ENCODE measurements around the gene TBX6.
A peak's percentile ranks its signal among the peaks of the same experiment; 100 is the strongest.
"Not testable (repeated sequence)": the region's sequence is repeated elsewhere in the genome, so short reads cannot be mapped to it uniquely, and the experiment has no call there.

Gene TBX6

DNA sequence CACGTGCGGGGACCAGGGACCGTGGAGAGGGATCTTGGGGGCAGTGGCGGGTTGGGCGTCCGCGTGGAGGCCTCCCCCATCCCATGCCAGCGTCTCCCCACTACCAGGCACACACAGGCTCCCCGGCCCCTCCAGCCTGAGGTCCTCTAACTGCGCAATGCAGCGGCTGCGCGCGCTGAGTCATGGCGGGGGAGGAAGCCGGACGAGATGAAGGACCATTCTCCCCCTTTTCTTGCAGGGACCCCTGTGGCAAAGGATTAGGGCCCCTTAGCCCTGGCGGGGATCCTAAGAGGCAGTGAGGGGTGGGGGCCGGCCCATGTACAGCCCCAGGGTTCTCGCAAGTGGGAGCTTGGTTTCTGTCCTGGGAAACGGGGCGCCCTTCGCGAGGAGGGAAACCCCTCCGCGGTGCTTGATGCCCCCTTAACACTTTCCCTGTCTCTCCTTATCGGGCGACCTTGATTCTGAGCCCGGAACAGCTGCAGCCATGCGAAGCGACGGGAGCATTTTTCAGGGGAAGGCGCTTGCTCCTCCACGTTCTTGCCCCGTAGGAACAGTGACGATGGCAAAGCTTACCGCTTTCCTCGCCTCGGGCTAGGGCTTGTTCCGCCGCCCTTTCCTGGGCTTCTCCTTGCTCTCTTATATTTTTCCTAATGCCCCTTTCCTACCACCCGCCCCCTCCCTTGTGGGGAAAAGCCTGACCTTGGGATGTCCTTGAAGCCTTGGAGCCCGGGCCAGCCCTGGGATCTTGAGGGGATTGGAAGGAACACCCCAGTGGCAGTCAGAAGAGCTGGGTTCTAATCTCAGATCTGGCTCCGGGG lies 25.6 kb downstream of the TBX6 start:
- no peak for DNase-seq

DNA sequence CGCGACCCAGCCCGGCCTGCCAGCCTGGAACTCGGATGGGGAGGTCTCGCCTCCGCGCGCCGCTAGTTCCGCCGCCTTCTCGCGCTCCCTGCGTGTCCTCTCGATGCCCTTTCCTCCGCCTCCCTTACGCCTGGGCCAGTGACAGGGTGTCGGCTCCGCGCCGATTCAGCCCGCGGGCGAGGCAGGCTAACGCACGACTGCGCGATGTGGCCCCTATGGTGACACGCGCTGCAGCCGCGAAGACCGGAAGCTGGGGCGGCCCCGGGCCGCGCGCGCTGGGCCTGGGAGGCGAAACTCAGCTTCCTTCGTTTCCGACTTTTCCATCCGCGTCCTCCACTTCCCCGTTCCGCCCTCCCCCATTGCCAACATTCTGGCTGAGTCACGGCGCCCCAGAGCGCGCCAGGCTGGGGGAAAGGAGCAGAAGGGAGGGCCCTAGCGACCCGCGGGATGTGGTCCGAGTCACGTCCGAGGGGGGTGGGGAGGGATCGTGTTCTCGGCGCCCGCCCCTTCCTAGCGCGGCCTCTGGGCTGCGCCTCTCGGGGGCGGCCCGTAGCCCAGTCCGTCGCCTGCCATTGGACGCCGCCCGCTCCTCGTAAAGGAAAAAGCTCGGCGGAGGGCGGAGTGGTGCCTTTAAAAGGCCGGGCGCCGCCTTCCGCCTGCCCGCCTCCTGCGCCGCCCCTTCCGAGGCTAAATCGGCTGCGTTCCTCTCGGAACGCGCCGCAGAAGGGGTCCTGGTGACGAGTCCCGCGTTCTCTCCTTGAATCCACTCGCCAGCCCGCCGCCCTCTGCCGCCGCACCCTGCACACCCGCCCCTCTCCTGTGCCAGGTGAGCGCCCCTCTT lies 26.4 kb downstream of the TBX6 start, which contains the start of gene ALDOA:
Gene ALDOA, plus strand, starts transcription at position 659 of the 841 bp plus-strand sequence. CDS start 1,138 bp downstream, outside the sequence.
- DNase-seq = peak; percentile 31 to 84

- peak in 1 of 2 experiments; percentile 49 for DNase-seq
These were observed 27.0 kb downstream of the TBX6 start for GRCh38 chr16:30064729-30065101.

- peak; percentile 56 to 65 for DNase-seq
These were observed 27.6 kb downstream of the TBX6 start for GRCh38 chr16:30063893-30064728.

DNA sequence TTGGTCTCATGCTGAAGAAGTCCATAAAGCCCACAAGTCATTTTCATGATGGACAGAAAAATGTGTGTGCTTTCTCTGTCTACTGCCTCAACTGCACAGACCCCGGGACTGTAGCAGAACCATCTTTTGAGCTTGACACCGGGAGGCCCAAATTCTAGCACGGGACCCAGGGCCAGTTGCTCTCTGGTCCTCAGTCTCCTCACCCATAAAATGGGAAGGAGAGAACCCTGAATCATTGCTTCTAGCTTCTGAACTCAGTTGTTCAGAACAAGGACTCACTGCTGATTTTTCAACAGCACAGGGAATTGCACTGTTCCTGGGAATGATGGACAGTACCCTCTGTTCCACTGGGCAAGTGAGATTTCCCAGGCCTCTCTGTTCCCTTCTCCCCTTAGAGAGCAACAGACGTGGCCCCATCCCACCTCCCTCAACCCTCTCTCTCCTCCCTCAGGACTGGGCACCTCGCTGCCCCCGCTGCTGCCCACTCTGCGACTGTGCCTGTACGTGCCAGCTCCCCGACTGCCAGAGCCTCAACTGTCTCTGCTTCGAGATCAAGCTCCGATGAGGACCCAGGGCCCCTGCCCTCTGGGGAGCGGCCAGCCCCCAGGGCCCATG lies 28.3 kb downstream of the TBX6 start:
- DNase-seq = no peak

GRCh38 chr16:30060836-30061554 lies 30.7 kb downstream of the TBX6 start:
- DNase-seq = no peak

DNA sequence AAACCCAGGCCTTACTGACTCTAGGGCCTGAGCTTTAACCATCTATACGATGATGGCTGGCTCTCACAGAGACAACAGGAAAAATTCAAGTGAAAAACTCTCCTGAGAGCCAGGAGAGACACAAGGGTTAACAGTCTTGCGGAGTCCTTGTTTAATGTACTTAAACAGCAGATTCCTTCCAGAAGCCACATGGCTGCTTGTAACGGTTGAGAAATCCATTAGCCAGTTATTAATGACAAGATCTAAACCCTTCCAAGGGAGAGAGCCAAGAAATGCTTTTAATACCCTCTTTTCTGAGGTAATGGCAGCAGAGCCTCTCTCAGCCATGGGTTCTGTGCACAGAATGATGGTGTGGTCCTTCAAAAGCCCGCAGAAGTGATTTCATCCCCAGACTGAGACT lies 31.4 kb downstream of the TBX6 start:
- no peak for DNase-seq

GRCh38 chr16:30054959-30055553 lies 36.7 kb downstream of the TBX6 start:
- no peak for DNase-seq

DNA sequence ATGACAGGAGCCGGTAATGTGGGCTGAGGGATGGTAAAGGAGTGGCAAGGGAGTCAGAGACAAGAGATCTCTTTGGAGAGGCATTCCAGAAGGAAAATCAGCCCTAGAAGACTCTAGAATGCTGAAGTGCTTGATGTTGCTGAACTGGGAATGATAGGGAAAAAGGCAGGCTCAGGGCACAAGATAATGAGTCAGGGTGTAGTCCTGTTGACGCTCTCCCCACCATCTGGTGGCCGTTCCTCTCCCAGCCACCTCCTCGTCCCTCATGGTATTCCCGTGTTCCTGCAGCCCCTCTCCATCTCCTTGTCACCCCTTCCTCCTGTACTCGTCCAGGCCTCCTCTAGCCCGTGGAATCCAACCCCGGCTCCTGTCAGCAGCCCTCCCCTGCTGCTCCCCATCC lies 37.3 kb downstream of the TBX6 start:
- no peak for DNase-seq

DNA sequence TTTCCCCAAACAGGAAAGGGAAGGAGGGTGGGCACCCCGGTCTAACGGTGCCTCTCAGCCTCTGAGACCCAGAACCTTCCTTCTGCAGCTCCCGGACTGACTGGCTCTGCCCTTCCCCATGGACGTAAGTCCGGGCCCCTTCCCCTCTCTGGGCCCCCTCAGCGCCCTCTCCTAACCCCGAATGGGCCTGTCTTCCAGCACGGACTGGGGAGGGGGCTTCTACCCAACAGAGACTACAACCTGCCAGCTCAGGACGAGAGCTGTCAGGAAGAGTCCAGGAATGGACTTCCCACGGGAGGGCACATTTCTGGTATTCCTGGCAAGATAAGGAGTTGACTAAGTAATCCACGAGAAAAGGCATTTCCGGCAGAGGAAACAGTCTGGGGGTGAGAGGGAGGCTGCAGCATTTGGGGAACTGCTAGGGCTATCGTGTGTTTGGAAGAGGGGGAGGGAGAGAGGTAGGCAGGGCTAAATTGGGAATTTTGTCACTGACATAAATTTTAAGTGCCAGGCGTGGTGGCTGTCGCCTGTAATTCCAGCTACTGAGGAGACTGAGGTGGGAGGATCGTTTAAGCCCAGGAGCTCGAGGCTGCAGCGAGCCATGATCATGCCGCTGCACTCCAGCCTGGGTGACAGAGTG lies 38.2 kb downstream of the TBX6 start:
- DNase-seq = no peak

DNA sequence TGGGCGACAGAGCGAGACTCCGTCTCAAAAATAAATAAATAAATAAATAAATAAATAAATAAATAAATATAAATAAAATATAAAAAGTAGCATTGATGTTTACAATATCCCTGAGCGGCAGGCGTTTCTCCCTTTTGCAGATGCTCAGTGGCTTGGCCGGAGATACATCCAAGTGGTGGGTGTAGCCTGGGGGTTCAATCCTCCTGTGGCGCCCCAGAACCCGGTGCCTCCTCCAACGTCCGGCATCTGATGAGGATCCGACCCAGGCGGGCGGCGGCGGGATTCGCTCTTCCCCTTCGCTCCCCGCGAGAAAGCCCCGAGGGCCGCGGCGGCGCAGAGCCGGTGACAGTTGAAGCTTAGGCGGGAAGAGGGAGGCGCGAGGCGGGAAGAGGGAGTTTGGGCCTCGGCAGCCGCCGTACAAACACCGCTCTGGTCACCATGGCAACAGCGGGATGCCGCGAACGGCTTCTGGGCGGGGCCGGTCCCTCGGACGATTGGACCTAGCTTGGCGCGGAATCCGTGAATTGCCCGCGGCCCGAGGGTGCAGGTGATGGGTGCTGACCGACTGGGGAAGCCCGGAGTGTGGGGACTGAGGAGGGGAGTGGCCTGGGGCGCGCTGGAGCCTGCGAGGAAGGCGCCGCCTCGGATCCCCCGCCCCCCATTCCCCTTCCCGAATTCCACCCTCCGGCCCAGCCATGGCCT lies 38.9 kb downstream of the TBX6 start:
- DNase-seq = peak in 1 of 2 experiments; percentile 29

GRCh38 chr16:30051518-30051917 lies 40.2 kb downstream of the TBX6 start:
- DNase-seq = no peak

DNA sequence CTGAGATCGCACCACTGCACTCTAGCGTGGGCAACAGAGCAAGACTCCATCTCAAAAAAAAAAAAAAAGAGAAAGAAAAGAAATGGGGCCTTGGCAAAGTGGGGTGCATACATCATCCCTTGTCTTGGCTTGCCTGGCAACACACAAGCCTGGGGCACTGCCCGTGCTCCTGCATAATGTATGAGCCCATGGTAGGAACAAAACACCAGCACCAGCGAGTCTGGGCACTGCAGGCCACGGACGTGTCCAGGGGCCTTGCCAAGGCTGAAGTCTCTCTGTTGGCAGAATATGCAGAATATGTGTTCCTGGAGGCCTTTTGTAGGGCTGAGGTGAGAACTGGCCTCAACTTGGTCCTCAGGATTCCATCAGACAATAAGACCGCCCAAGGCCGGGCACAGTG lies 41.9 kb downstream of the TBX6 start:
- no peak for DNase-seq

DNA sequence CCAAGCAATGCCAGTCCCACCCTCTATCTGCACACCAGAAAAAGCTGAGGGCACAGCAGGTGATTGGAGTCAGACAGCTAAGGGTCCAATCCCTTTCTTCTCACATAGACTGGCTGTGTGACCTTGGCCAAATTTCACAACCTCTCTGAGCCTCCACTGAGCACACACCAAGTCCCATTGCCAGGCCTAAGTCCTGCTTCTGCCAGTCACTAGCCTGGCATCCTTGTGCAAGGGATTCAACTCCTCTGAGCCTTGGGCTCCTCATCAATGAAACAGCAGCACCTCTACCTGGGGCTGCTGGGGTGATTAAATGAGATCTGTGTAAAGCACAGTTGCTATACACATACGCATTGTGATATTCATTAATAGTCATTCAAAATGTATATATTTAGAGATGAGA lies 45.1 kb downstream of the TBX6 start:
- no peak for DNase-seq

- DNase-seq = no peak
These were observed 45.5 kb downstream of the TBX6 start for GRCh38 chr16:30046178-30046577.

DNA sequence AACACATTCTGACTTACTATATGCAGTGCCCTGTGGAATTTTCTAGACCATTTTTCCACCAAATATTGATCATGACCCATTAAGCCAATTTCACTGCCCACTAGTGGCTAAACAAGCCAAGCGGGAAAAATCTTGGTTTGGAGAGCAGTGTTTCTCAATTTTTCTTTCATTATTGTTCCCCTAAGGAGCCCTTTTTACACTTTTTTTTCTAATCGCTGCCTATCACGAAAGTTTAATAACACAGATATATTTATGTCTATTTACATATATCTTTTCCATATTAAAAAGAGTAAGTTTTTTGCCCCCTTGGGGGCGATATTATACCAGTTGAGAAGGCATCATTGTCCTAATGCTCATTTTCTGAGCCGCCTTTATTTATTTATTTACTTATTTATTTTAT lies 49.9 kb downstream of the TBX6 start:
- DNase-seq = no peak

DNA sequence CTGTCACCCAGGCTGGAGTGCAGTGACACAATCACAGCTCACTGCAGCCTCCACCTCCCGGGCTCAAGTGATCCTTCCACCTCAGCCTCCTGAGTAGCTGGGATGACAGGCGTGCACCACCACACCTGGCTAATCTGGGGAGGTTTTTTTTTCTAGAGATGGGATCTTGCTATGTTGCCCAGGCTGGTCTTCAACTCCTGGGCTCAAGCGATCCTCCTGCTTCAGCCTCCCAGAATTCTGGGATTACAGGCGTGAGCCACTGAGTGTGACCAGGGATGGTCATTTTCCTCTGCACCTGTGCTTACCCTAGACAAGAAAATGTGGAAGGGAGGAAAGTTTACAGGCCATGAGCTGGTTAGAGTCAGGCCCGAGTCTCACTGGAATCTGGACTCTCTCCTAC lies 51.0 kb downstream of the TBX6 start:
- DNase-seq = not testable (repeated sequence)

DNA sequence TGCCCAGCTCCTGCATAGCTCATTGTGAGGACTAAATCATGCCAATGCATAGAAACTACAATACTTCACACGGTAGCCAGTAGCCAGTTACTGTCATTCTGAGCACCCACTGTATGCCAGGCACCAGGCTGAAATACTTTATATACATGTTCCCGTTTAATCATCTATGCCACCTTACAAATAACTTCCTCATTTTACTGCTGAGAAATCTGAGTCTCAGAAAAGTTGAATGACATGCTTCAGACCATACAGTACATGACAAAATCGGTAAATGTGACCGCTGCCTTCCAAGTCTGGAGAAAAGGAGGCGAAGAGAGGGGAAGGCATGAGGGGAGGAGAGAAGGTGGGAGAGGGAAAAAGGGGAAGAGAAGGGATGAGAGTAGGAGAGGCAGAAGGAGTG lies 51.5 kb downstream of the TBX6 start:
- no peak for DNase-seq

Data from cerebellar nuclear complex (tissue), 1 donor.